Measurements from ENCODE around the gene ITPR3.

Gene ITPR3

GRCh38 chr6:33692078-33692759 is 71.1 kb downstream of the ITPR3 start:
- H3K27ac ChIP-seq (ENCODE audit: low read depth, low read length, poor library complexity, severe bottlenecking): peak overlapping the region; percentile 52
- TF ChIP-seq EZH2 (IDR thresholded peaks at IDR 0.05; ENCODE audit: borderline replicate concordance, low read length) (no peak), CTCF (IDR thresholded peaks at IDR 0.05; ENCODE audit: low read length) (no peak)

DNA sequence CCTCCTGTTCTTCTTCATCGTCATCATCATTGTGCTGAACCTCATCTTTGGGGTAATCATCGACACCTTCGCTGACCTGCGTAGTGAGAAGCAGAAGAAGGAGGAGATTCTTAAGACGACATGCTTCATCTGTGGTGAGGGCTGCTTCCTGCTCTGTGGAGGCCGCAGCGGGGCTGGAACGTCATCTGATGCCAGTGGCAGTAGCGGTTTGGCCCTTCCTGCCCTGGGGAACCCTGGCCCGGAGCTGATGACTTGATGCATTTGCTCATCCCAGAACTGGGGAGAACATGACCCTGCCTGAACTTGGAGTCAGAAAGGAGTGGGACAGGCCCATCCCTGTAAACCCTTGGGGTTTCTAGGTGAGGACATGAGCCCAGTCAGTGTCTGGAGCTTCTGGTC is 71.6 kb downstream of the ITPR3 start:
- Histone ChIP-seq H3K79me2 (ENCODE audit: insufficient read depth, low read length) (no peaks in the 10 kb centered on the region), H3K36me3 (ENCODE audit: insufficient read depth, low read length) (peaks cover 97% of the 10 kb centered on the region), H3K27me3 (ENCODE audit: insufficient read depth, low read length) (no peaks in the 10 kb centered on the region), H3K4me1 (ENCODE audit: insufficient read depth, low read length, severe bottlenecking) (peaks cover 34% of the 10 kb centered on the region), H3K9me3 (ENCODE audit: low read length) (no peaks in the 10 kb centered on the region), H4K20me1 (ENCODE audit: insufficient read depth, low read length) (no peaks in the 10 kb centered on the region), H3K4me3 (ENCODE audit: low read depth, low read length, poor library complexity, severe bottlenecking) (no peak overlapping the region), H3K9ac (ENCODE audit: low read length) (no peak overlapping the region), H3K27ac (ENCODE audit: low read depth, low read length, poor library complexity, severe bottlenecking) (peak overlapping the region; percentile 52), H3K9me2 (ENCODE audit: low read depth, low read length) (no peaks in the 10 kb centered on the region), H3F3A (ENCODE audit: insufficient read depth, low read length) (no peaks in the 10 kb centered on the region), H3K4me2 (ENCODE audit: low read length) (no peak overlapping the region), H2AFZ (ENCODE audit: low read length) (no peak overlapping the region)
- TF ChIP-seq EZH2 (IDR thresholded peaks at IDR 0.05; ENCODE audit: borderline replicate concordance, low read length) (no peak), CTCF (IDR thresholded peaks at IDR 0.05; ENCODE audit: low read length) (no peak)

More at GRCh38 chr6:33692078-33692759, 71.1 kb downstream of the ITPR3 start:
- H3K4me1 ChIP-seq (ENCODE audit: insufficient read depth, low read length, severe bottlenecking): peaks cover 30% of the 10 kb centered on the region
- peaks cover 97% of the 10 kb centered on the region for H3K36me3 ChIP-seq (ENCODE audit: insufficient read depth, low read length)
- no peak overlapping the region for H2AFZ ChIP-seq (ENCODE audit: low read length)
- no peaks in the 10 kb centered on the region for H3K27me3 ChIP-seq (ENCODE audit: insufficient read depth, low read length)
- H3K79me2 ChIP-seq (ENCODE audit: insufficient read depth, low read length): no peaks in the 10 kb centered on the region
- no peaks in the 10 kb centered on the region for H3K9me3 ChIP-seq (ENCODE audit: low read length)
- H3F3A ChIP-seq (ENCODE audit: insufficient read depth, low read length): no peaks in the 10 kb centered on the region
- H3K9ac ChIP-seq (ENCODE audit: low read length): no peak overlapping the region
- no peaks in the 10 kb centered on the region for H4K20me1 ChIP-seq (ENCODE audit: insufficient read depth, low read length)
- H3K9me2 ChIP-seq (ENCODE audit: low read depth, low read length): no peaks in the 10 kb centered on the region
- H3K4me2 ChIP-seq (ENCODE audit: low read length): no peak overlapping the region
- H3K4me3 ChIP-seq (ENCODE audit: low read depth, low read length, poor library complexity, severe bottlenecking): no peak overlapping the region

GRCh38 chr6:33693186-33694105 is 72.3 kb downstream of the ITPR3 start:
- Histone ChIP-seq H3K9me2 (ENCODE audit: low read depth, low read length) (no peaks in the 10 kb centered on the region), H3K4me2 (ENCODE audit: low read length) (no peak overlapping the region), H3K4me3 (ENCODE audit: low read depth, low read length, poor library complexity, severe bottlenecking) (no peak overlapping the region), H3K36me3 (ENCODE audit: insufficient read depth, low read length) (peaks cover 100% of the 10 kb centered on the region), H4K20me1 (ENCODE audit: insufficient read depth, low read length) (no peaks in the 10 kb centered on the region), H3F3A (ENCODE audit: insufficient read depth, low read length) (no peaks in the 10 kb centered on the region), H3K27ac (ENCODE audit: low read depth, low read length, poor library complexity, severe bottlenecking) (peak overlapping the region; percentile 52), H3K27me3 (ENCODE audit: insufficient read depth, low read length) (no peaks in the 10 kb centered on the region), H3K9ac (ENCODE audit: low read length) (no peak overlapping the region), H3K79me2 (ENCODE audit: insufficient read depth, low read length) (no peaks in the 10 kb centered on the region), H3K4me1 (ENCODE audit: insufficient read depth, low read length, severe bottlenecking) (peaks cover 40% of the 10 kb centered on the region), H2AFZ (ENCODE audit: low read length) (no peak overlapping the region), H3K9me3 (ENCODE audit: low read length) (no peaks in the 10 kb centered on the region)
- TF ChIP-seq CTCF (IDR thresholded peaks at IDR 0.05; ENCODE audit: low read length): no peak
- TF ChIP-seq EZH2 (IDR thresholded peaks at IDR 0.05; ENCODE audit: borderline replicate concordance, low read length): no peak
